Activated CD4-positive, alpha-beta T cell treated with anti-CD3 and anti-CD28 coated beads, Interleukin-2, amount 50 U/mL, for 24 hours (primary cell): ENCODE measurements around the gene RNF44.

Experiments used
- DNase-seq, 2 donors: peaks; one replicate each; pipeline ENCODE4 v3.0.0-alpha.2; 2020; ENCODE audit warnings: low read depth in 1 of 2, low spot score in 1 of 2

Gene RNF44

GRCh38 chr5:176536902-176537553 is at the start of gene RNF44:
TSS of gene RNF44 (minus strand) at chr5:176537402. CDS start at chr5:176532472, 4,930 bp downstream.
- peak; percentile 90 to 97 for DNase-seq

GRCh38 chr5:176583076-176583475 is 45.9 kb upstream of the RNF44 start:
- DNase-seq: no peak

- DNase-seq: no peak
These were observed 44.2 kb upstream of the RNF44 start for GRCh38 chr5:176581361-176581760.

- DNase-seq: no peak
These were observed 42.1 kb upstream of the RNF44 start for GRCh38 chr5:176579323-176579722.

GRCh38 chr5:176578391-176578808 is 41.2 kb upstream of the RNF44 start:
- DNase-seq: no peak

- no peak for DNase-seq
These were observed 40.3 kb upstream of the RNF44 start for GRCh38 chr5:176577312-176578176.

GRCh38 chr5:176575488-176576422 is 38.6 kb upstream of the RNF44 start:
- no peak for DNase-seq

GRCh38 chr5:176575066-176575465 is 37.9 kb upstream of the RNF44 start:
- DNase-seq: no peak

- no peak for DNase-seq
These were observed 37.0 kb upstream of the RNF44 start for GRCh38 chr5:176574297-176574591.

- peak; percentile 71 to 72 for DNase-seq
These were observed 36.5 kb upstream of the RNF44 start for GRCh38 chr5:176573564-176574296.

GRCh38 chr5:176570044-176570443 is 32.8 kb upstream of the RNF44 start:
- no peak for DNase-seq

GRCh38 chr5:176568657-176569056 is 31.5 kb upstream of the RNF44 start:
- no peak for DNase-seq

- no peak for DNase-seq
These were observed 28.6 kb upstream of the RNF44 start for GRCh38 chr5:176565760-176566288.

- no peak for DNase-seq
These were observed 26.8 kb upstream of the RNF44 start for GRCh38 chr5:176564002-176564401.

- no peak for DNase-seq
These were observed 25.0 kb upstream of the RNF44 start for GRCh38 chr5:176562189-176562588.

GRCh38 chr5:176561259-176561658 is 24.1 kb upstream of the RNF44 start:
- DNase-seq: no peak

GRCh38 chr5:176560364-176560763 is 23.2 kb upstream of the RNF44 start:
- no peak for DNase-seq

GRCh38 chr5:176559683-176560082 is 22.5 kb upstream of the RNF44 start:
- no peak for DNase-seq

- no peak for DNase-seq
These were observed 20.6 kb upstream of the RNF44 start for GRCh38 chr5:176557846-176558245.

GRCh38 chr5:176553260-176554085 is 16.3 kb upstream of the RNF44 start:
- no peak for DNase-seq
